A673 (cell line): Measurements from ENCODE around the gene NINJ2.

Experiments used
- CTCF ChIP-seq: fragments of 300-800, 200-600 bp; sonication (generic); conservative IDR thresholded peaks from 2 replicates; pipeline ENCODE4 v1.5.1; 2017; ENCODE audit warnings: low read depth, mild to moderate bottlenecking, antibody characterized with exemption, low read length, moderate library complexity, mixed read lengths
- EZH2 ChIP-seq: fragments of 200-600 bp; sonication (generic); IDR thresholded peaks from 2 replicates; pipeline ENCODE4 v1.6.1; 2017; ENCODE audit warnings: borderline replicate concordance, low read depth, mild to moderate bottlenecking, mixed read lengths, antibody characterized with exemption, low read length; ENCODE audit not compliant: poor library complexity, severe bottlenecking

GRCh38 chr12:661720-662486 is 1.3 kb downstream of the NINJ2 start:
- TF ChIP-seq CTCF (no peak), EZH2 (no peak)
